H1 (cell line): ENCODE results near the gene MT1F. TPM values are rescaled to one million over a fixed set of nuclear protein-coding genes. Genes with fewer than 3 reads are reported as not detected.

Source experiments
- CTCF ChIA-PET: fragments of 300-600 bp; sonication (Branson Sonifier 250); formaldehyde crosslinking; loops from one replicate; lab custom pipeline; 2021; ENCODE audit not compliant: partially characterized antibody; lab: Charles Lee
- POLR2A ChIA-PET: fragments of 300-600 bp; sonication (Branson Sonifier 250); formaldehyde crosslinking; loops from one replicate; lab custom pipeline; 2021; ENCODE audit warnings: inconsistent platforms; ENCODE audit not compliant: partially characterized antibody; lab: Charles Lee
- DNase-seq, 2 experiments: peaks; one replicate each; pipeline versions ENCODE4 v3.0.0 to v3.0.0-alpha.2; 2010 to 2022; ENCODE audit warnings: low spot score in 2 of 2, low read depth in 1 of 2, mixed read lengths in 1 of 2
- FAIRE-seq: peaks from 2 replicates; lab custom pipeline; 2011; peaks lifted over from hg19 to GRCh38; lab: Jason Lieb, UNC
- H2AFZ ChIP-seq: 2 replicates; pipeline ENCODE4 v1.8.1; 2012; ENCODE audit warnings: low read length, inconsistent platforms
- H2AK5ac ChIP-seq: 2 replicates; pipeline ENCODE4 v1.6.1; 2013; ENCODE audit warnings: low read depth, low read length
- H2BK120ac ChIP-seq: replicated peaks from 2 replicates; pipeline ENCODE3; 2013; ENCODE audit warnings: low read depth, low read length, inconsistent platforms
- H2BK12ac ChIP-seq: 2 replicates; pipeline ENCODE4 v1.6.1; 2013; ENCODE audit warnings: low read depth, low read length
- H2BK15ac ChIP-seq: 2 replicates; pipeline ENCODE4 v1.6.1; 2013; ENCODE audit warnings: low read length
- H2BK20ac ChIP-seq: 2 replicates; pipeline ENCODE4 v1.6.1; 2013; ENCODE audit warnings: low read length
- H2BK5ac ChIP-seq: 2 replicates; pipeline ENCODE4 v1.6.1; 2013; ENCODE audit warnings: low read depth, low read length
- H3K14ac ChIP-seq: 2 replicates; pipeline ENCODE4 v1.6.1; 2013; ENCODE audit warnings: inconsistent platforms; ENCODE audit not compliant: insufficient read length
- H3K18ac ChIP-seq: 2 replicates; pipeline ENCODE4 v1.6.1; 2013; ENCODE audit warnings: low read length; ENCODE audit errors: extremely low read depth
- H3K23ac ChIP-seq: 2 replicates; pipeline ENCODE4 v1.6.1; 2013; ENCODE audit warnings: inconsistent platforms; ENCODE audit not compliant: insufficient read length
- H3K23me2 ChIP-seq: 2 replicates; pipeline ENCODE4 v1.6.1; 2013; ENCODE audit warnings: low read depth, low read length
- H3K27ac ChIP-seq: 2 replicates; pipeline ENCODE4 v1.6.1; 2011; ENCODE audit warnings: low read depth, low read length, inconsistent platforms
- H3K27me3 ChIP-seq, 4 experiments: replicated peaks in 1 of 4; 1 replicate in 1 of 4; 2 replicates in 3 of 4; pipeline versions ENCODE4 v1.6.1 to v1.8.1; 2011 to 2013; ENCODE audit warnings: low read length in 3 of 4, mild to moderate bottlenecking in 3 of 4, inconsistent platforms in 2 of 4, mixed read lengths in 2 of 4, moderate library complexity in 1 of 4; ENCODE audit not compliant: control insufficient read depth in 3 of 4, insufficient read depth in 3 of 4; ENCODE audit errors: extremely low read depth in 1 of 4
- H3K36me3 ChIP-seq, 4 experiments: 2 replicates each; pipeline versions ENCODE4 v1.6.1 to v1.8.1; 2011 to 2013; ENCODE audit warnings: mild to moderate bottlenecking in 4 of 4, low read length in 3 of 4, moderate library complexity in 2 of 4, control low read depth in 1 of 4, inconsistent platforms in 1 of 4; ENCODE audit not compliant: insufficient read depth in 4 of 4, control insufficient read depth in 2 of 4
- H3K4ac ChIP-seq: replicated peaks from 2 replicates; pipeline ENCODE3; 2013; ENCODE audit warnings: low read length, low read depth, mixed read lengths, inconsistent platforms; ENCODE audit not compliant: insufficient read length
- H3K4me1 ChIP-seq, 4 experiments: replicated peaks in 1 of 4; 1 replicate in 1 of 4; 2 replicates in 3 of 4; pipeline versions ENCODE4 v1.6.1 to v1.8.1; 2011 to 2013; ENCODE audit warnings: low read length in 3 of 4, inconsistent platforms in 2 of 4, mixed read lengths in 1 of 4; ENCODE audit not compliant: insufficient read depth in 4 of 4, control insufficient read depth in 3 of 4
- H3K4me2 ChIP-seq, 2 experiments: 2 replicates each; pipeline versions ENCODE4 v1.6.1 to v1.8.1; 2011 to 2013; ENCODE audit warnings: low read depth in 2 of 2, low read length in 2 of 2, control low read depth in 1 of 2, inconsistent platforms in 1 of 2, mild to moderate bottlenecking in 1 of 2; ENCODE audit not compliant: insufficient read depth in 1 of 2
- H3K4me3 ChIP-seq, 4 experiments: fragments of 200-600, 300-600 bp in 1 of 4; sonication (generic), shearing (Covaris generic), sonication (Bioruptor Twin) in 1 of 4; 2 replicates each; pipeline versions ENCODE4 v1.5.1 to v1.8.1; 2011 to 2016; ENCODE audit warnings: low read length in 4 of 4, low read depth in 3 of 4, control low read depth in 2 of 4, inconsistent platforms in 2 of 4, mild to moderate bottlenecking in 2 of 4, mixed read lengths in 1 of 4, moderate library complexity in 1 of 4; ENCODE audit not compliant: insufficient read depth in 2 of 4; ENCODE audit errors: extremely low read depth in 1 of 4
- H3K56ac ChIP-seq: replicated peaks from 2 replicates; pipeline ENCODE3; 2013; ENCODE audit warnings: low read depth, mild to moderate bottlenecking, mixed read lengths, low read length, inconsistent platforms; ENCODE audit not compliant: insufficient read length
- H3K79me1 ChIP-seq: 2 replicates; pipeline ENCODE4 v1.6.1; 2013; ENCODE audit warnings: low read depth, low read length, control low read depth
- H3K79me2 ChIP-seq, 2 experiments: 2 replicates each; pipeline versions ENCODE4 v1.6.1 to v1.8.1; 2012 to 2013; ENCODE audit warnings: low read length in 2 of 2, mild to moderate bottlenecking in 2 of 2, inconsistent platforms in 1 of 2; ENCODE audit not compliant: insufficient read depth in 2 of 2, control insufficient read depth in 1 of 2
- H3K9ac ChIP-seq, 4 experiments: replicated peaks in 1 of 4; 1 replicate in 1 of 4; 2 replicates in 3 of 4; pipeline versions ENCODE4 v1.6.1 to v1.8.1; 2011 to 2013; ENCODE audit warnings: low read depth in 3 of 4, low read length in 3 of 4, control low read depth in 2 of 4, mild to moderate bottlenecking in 2 of 4, moderate library complexity in 2 of 4, inconsistent platforms in 1 of 4; ENCODE audit errors: extremely low read depth in 1 of 4
- H3K9me3 ChIP-seq, 2 experiments: 2 replicates each; pipeline versions ENCODE4 v1.6.1 to v1.8.1; 2012 to 2013; ENCODE audit warnings: mild to moderate bottlenecking in 2 of 2, moderate library complexity in 2 of 2, control low read depth in 1 of 2, inconsistent platforms in 1 of 2, low read depth in 1 of 2, low read length in 1 of 2, mixed read lengths in 1 of 2; ENCODE audit not compliant: insufficient read depth in 2 of 2
- H4K20me1 ChIP-seq, 2 experiments: replicated peaks in 1 of 2; 2 replicates each; pipeline versions ENCODE3 to v1.8.1; 2011 to 2013; ENCODE audit warnings: inconsistent platforms in 2 of 2, low read length in 2 of 2, mild to moderate bottlenecking in 1 of 2; ENCODE audit not compliant: insufficient read depth in 2 of 2, control insufficient read depth in 1 of 2
- H4K5ac ChIP-seq: 2 replicates; pipeline ENCODE4 v1.6.1; 2013; ENCODE audit warnings: low read length, low read depth, mixed read lengths, inconsistent platforms; ENCODE audit not compliant: insufficient read length
- H4K8ac ChIP-seq: 2 replicates; pipeline ENCODE4 v1.8.0; 2013; ENCODE audit warnings: mild to moderate bottlenecking, moderate library complexity, low read length, inconsistent platforms; ENCODE audit not compliant: insufficient read depth; ENCODE audit errors: extremely low read depth
- H4K91ac ChIP-seq: replicated peaks from 2 replicates; pipeline ENCODE3; 2013; ENCODE audit warnings: low read length, mixed read lengths, inconsistent platforms; ENCODE audit not compliant: insufficient read length
- BRCA1 ChIP-seq: IDR thresholded peaks from 2 replicates; pipeline ENCODE4 v1.6.1; 2012; ENCODE audit warnings: low read depth, low read length, improper control_type of control experiment
- CREB1 ChIP-seq: IDR thresholded peaks from 2 replicates; pipeline ENCODE4 v1.6.1; 2012; ENCODE audit warnings: inconsistent platforms
- E2F6 ChIP-seq: IDR thresholded peaks from 2 replicates; pipeline ENCODE4 v1.6.1; 2012; ENCODE audit warnings: inconsistent platforms
- JUN ChIP-seq: IDR thresholded peaks from 2 replicates; pipeline ENCODE4 v1.6.1; 2011; ENCODE audit warnings: low read depth, mild to moderate bottlenecking, improper control_type of control experiment, low read length
- PHF8 ChIP-seq: fragments of 200-600 bp; sonication (generic); conservative IDR thresholded peaks from 2 replicates; pipeline ENCODE4 v1.7.1; 2012; ENCODE audit warnings: low read depth, mild to moderate bottlenecking, inconsistent platforms, low read length, moderate library complexity
- RBBP5 ChIP-seq: IDR thresholded peaks from 2 replicates; pipeline ENCODE4 v1.7.1; 2012; ENCODE audit warnings: low read depth, mild to moderate bottlenecking, inconsistent platforms, low read length, moderate library complexity, borderline replicate concordance
- RNF2 ChIP-seq: fragments of 200-900, 300-1000 bp; sonication (generic); IDR thresholded peaks from 2 replicates; pipeline ENCODE4 v1.7.1; 2016; ENCODE audit warnings: borderline replicate concordance, low read depth, mild to moderate bottlenecking, antibody characterized with exemption, low read length; ENCODE audit not compliant: poor library complexity, severe bottlenecking; ENCODE audit errors: missing control alignments
- SRF ChIP-seq: IDR thresholded peaks from 2 replicates; pipeline ENCODE4 v1.6.1; 2011; ENCODE audit warnings: mild to moderate bottlenecking, low read depth, low read length, moderate library complexity
- SUZ12 ChIP-seq: fragments of 200-600 bp; sonication (generic); IDR thresholded peaks from 2 replicates; pipeline ENCODE4 v1.6.1; 2012; ENCODE audit warnings: mild to moderate bottlenecking, inconsistent platforms, low read length, moderate library complexity, mixed read lengths
- YY1 ChIP-seq: IDR thresholded peaks from 2 replicates; pipeline ENCODE4 v1.6.1; 2011; ENCODE audit warnings: low read depth, mild to moderate bottlenecking, low read length
- WGBS, 2 experiments: shearing (Covaris generic) in 1 of 2; methylation state at CpG; one replicate each; pipeline versions ENCODE4 v1.1.6 to v1.1.7; 2013 to 2015; ENCODE audit warnings: low lambda C conversion rate in 2 of 2, mixed read lengths in 2 of 2, inconsistent platforms in 1 of 2, low coverage in 1 of 2, missing lambda C conversion rate in 1 of 2; ENCODE audit not compliant: insufficient replicate concordance in 2 of 2, insufficient coverage in 1 of 2, insufficient read length in 1 of 2; ENCODE audit errors: extremely low coverage in 1 of 2, missing lambda C conversion rate in 1 of 2; 5-methylcytosine and 5-hydroxymethylcytosine counted together
- polyA plus RNA-seq, 7 experiments: library from polyadenylated mRNA; depleted of rRNA in 3 of 7; stranded (reverse) in 5 of 7; unstranded in 2 of 7; fragments of >200 nt in 5 of 7; fragments of 200-250 nt in 2 of 7; gene quantifications; 1 replicate in 5 of 7; 2 replicates in 1 of 7; 4 replicates in 1 of 7; pipeline versions ENCODE4 v1.2.1 to v1.2.3, GENCODE V29; 2011 to 2013; ENCODE audit warnings: missing spikeins in 2 of 7, mixed read lengths in 2 of 7
- total RNA-seq: library from RNA; stranded (reverse); fragmentation: NEBNext Ultra II Directional; extraction: Animal tissue kit (Norgen Biotek cat#: 25700); gene quantifications from 2 replicates; pipeline ENCODE4 v1.2.1, GENCODE V29; 2021

MT1F gene
- total and polyA plus RNA-seq, 2 of the 8 experiments (the other 6 are each of a cell fraction or from before 2014, with no cell fraction given), result 5.9 to 20.8 TPM

- ChIA-PET CTCF (interaction anchor here (0.6 to 1.8 kb wide), 5 partner anchors 15 to 711 kb away, joined by 3 to 9 read pairs (median 4); partner anchors contain the start of gene MT1H), POLR2A (interaction anchor here (1.4 to 1.6 kb wide), 2 partner anchors 9 to 10 kb away, joined by 4 to 6 read pairs; no protein-coding TSS in a partner anchor)
- Histone ChIP-seq H3K18ac (no peak overlapping the region), H2BK15ac (no peak overlapping the region), H3K9ac (no peak overlapping the region), H3K4me1 (peaks cover 0 to 23% (median 15%) of the 10 kb centered on the region in 4 experiments; a peak in 6 of 7 replicates), H2AFZ (no peak overlapping the region), H3K79me2 (no peaks in the 10 kb centered on the region), H4K5ac (no peak overlapping the region), H3K36me3 (no peaks in the 10 kb centered on the region), H3K23me2 (peaks cover 10% of the 10 kb centered on the region; the same call in 1 of the 2 replicates), H4K91ac (no peak overlapping the region), H4K8ac (no peak overlapping the region), H3K4me3 (no peak overlapping the region), H3K56ac (no peak overlapping the region), H2BK120ac (no peak overlapping the region), H2BK5ac (no peak overlapping the region), H4K20me1 (peaks cover 0 to 10% of the 10 kb centered on the region in 2 experiments), H3K4me2 (no peak overlapping the region), H3K27me3 (peaks cover 49 to 88% (median 82%) of the 10 kb centered on the region in 4 experiments), H3K79me1 (no peaks in the 10 kb centered on the region), H2BK12ac (peak overlapping the region; percentile 75; the same call in 1 of the 2 replicates), H3K14ac (no peak overlapping the region), H2AK5ac (no peak overlapping the region), H3K4ac (no peak overlapping the region), H3K9me3 (no peaks in the 10 kb centered on the region), H3K23ac (no peak overlapping the region), H2BK20ac (no peak overlapping the region), H3K27ac (no peak overlapping the region)
- DNase-seq (no peak), FAIRE-seq (no peak)
- WGBS, 2 experiments, result 68% methylated on average over 7 of the region's 8 CpGs; no CpG with 5 or more reads in 1 of the 2 experiments
- TF ChIP-seq SUZ12, result no peak
- TF ChIP-seq PHF8, result no peak
- TF ChIP-seq YY1, result no peak
- no peak for TF ChIP-seq CREB1
- no peak for TF ChIP-seq RBBP5
- TF ChIP-seq RNF2, result no peak
- no peak for TF ChIP-seq JUN
- TF ChIP-seq BRCA1, result no peak
- no peak for TF ChIP-seq E2F6
- TF ChIP-seq SRF, result no peak
Observed at GRCh38 chr16:56620339-56620897, 37.3 kb upstream of the MT1F start.
